H9 (cell line): ENCODE data around the gene PABPC3. TPM values are rescaled to one million over a fixed set of nuclear protein-coding genes. Genes with fewer than 3 reads are reported as not detected.
A peak's percentile ranks its signal among the peaks of the same experiment; 100 is the strongest.

Experiments used
- DNase-seq: peaks from one replicate; pipeline ENCODE4 v3.0.0-alpha.2; 2017
- H2AFZ ChIP-seq: one replicate; pipeline ENCODE4 v1.6.1; 2013; ENCODE audit warnings: mild to moderate bottlenecking, low read length, control low read depth, moderate library complexity
- H2AK5ac ChIP-seq: 2 replicates; pipeline ENCODE4 v1.6.1; 2013; ENCODE audit warnings: low read length, control low read depth, mixed read lengths; ENCODE audit not compliant: insufficient read length
- H2BK120ac ChIP-seq: one replicate; pipeline ENCODE4 v1.6.1; 2013; ENCODE audit warnings: low read depth, mild to moderate bottlenecking, low read length, control low read depth, inconsistent platforms; ENCODE audit not compliant: poor library complexity, severe bottlenecking
- H2BK12ac ChIP-seq: 2 replicates; pipeline ENCODE4 v1.6.1; 2013; ENCODE audit warnings: low read length, control low read depth, mixed read lengths, low read depth; ENCODE audit not compliant: insufficient read length
- H2BK15ac ChIP-seq: 2 replicates; pipeline ENCODE4 v1.6.1; 2013; ENCODE audit warnings: low read depth, low read length, control low read depth
- H2BK20ac ChIP-seq: one replicate; pipeline ENCODE4 v1.6.1; 2013; ENCODE audit warnings: low read depth, mild to moderate bottlenecking, low read length, control low read depth, inconsistent platforms; ENCODE audit not compliant: poor library complexity, severe bottlenecking
- H2BK5ac ChIP-seq: 2 replicates; pipeline ENCODE4 v1.6.1; 2013; ENCODE audit warnings: low read length, control low read depth, mixed read lengths; ENCODE audit not compliant: insufficient read length
- H3K14ac ChIP-seq: 2 replicates; pipeline ENCODE4 v1.6.1; 2013; ENCODE audit warnings: low read length, control low read depth; ENCODE audit not compliant: insufficient read depth
- H3K18ac ChIP-seq: 2 replicates; pipeline ENCODE4 v1.6.1; 2013; ENCODE audit warnings: low read depth, mild to moderate bottlenecking, mixed read lengths, low read length, control low read depth; ENCODE audit not compliant: insufficient read length
- H3K23ac ChIP-seq: 2 replicates; pipeline ENCODE4 v1.6.1; 2013; ENCODE audit warnings: low read length, control low read depth, mixed read lengths, low read depth; ENCODE audit not compliant: insufficient read length
- H3K23me2 ChIP-seq: 2 replicates; pipeline ENCODE4 v1.6.1; 2013; ENCODE audit warnings: low read depth, mild to moderate bottlenecking, mixed read lengths, low read length, control low read depth; ENCODE audit not compliant: insufficient read length, poor library complexity, severe bottlenecking
- H3K27ac ChIP-seq: 2 replicates; pipeline ENCODE4 v1.5.1; 2013; ENCODE audit warnings: low read length, control low read depth, mixed read lengths, low read depth; ENCODE audit not compliant: insufficient read length
- H3K27me3 ChIP-seq: 2 replicates; pipeline ENCODE4 v1.6.1; 2013; ENCODE audit warnings: low read length, control low read depth, inconsistent platforms; ENCODE audit not compliant: insufficient read depth
- H3K4ac ChIP-seq: 2 replicates; pipeline ENCODE4 v1.6.1; 2013; ENCODE audit warnings: low read depth, mild to moderate bottlenecking, control low read depth, inconsistent platforms, low read length, moderate library complexity
- H3K4me1 ChIP-seq: 2 replicates; pipeline ENCODE4 v1.6.1; 2013; ENCODE audit warnings: low read length, control low read depth, inconsistent platforms; ENCODE audit not compliant: insufficient read depth
- H3K4me2 ChIP-seq: 2 replicates; pipeline ENCODE4 v1.6.1; 2013; ENCODE audit warnings: low read length, control low read depth, mixed read lengths; ENCODE audit not compliant: insufficient read length, insufficient read depth
- H3K56ac ChIP-seq: 2 replicates; pipeline ENCODE4 v1.6.1; 2013; ENCODE audit warnings: low read depth, mild to moderate bottlenecking, mixed read lengths, low read length, control low read depth; ENCODE audit not compliant: insufficient read length
- H3K79me1 ChIP-seq: 2 replicates; pipeline ENCODE4 v1.6.1; 2013; ENCODE audit warnings: low read depth, mild to moderate bottlenecking, moderate library complexity, low read length, control low read depth, inconsistent platforms; ENCODE audit not compliant: insufficient read depth, poor library complexity, severe bottlenecking
- H3K79me2 ChIP-seq: 2 replicates; pipeline ENCODE4 v1.6.1; 2013; ENCODE audit warnings: low read length, control low read depth, inconsistent platforms; ENCODE audit not compliant: insufficient read depth
- H3K9ac ChIP-seq: 2 replicates; pipeline ENCODE4 v1.6.1; 2013; ENCODE audit warnings: low read length, control low read depth, mixed read lengths; ENCODE audit not compliant: insufficient read length; ENCODE audit errors: extremely low read depth
- H3K9me3 ChIP-seq: one replicate; pipeline ENCODE4 v1.6.1; 2013; ENCODE audit warnings: low read depth, low read length, inconsistent platforms; ENCODE audit not compliant: control insufficient read depth
- H3T11ph ChIP-seq: one replicate; pipeline ENCODE4 v1.6.1; 2013; ENCODE audit warnings: mild to moderate bottlenecking, low read length, control low read depth, inconsistent platforms
- H4K20me1 ChIP-seq: one replicate; pipeline ENCODE4 v1.6.1; 2013; ENCODE audit not compliant: control insufficient read depth, insufficient read length, insufficient read depth
- H4K5ac ChIP-seq: 2 replicates; pipeline ENCODE4 v1.6.1; 2013; ENCODE audit warnings: low read depth, mild to moderate bottlenecking, mixed read lengths, low read length, control low read depth; ENCODE audit not compliant: insufficient read length
- H4K8ac ChIP-seq: replicated peaks from 2 replicates; pipeline ENCODE4 v1.6.1; 2013; ENCODE audit warnings: low read length, control low read depth, mixed read lengths, low read depth; ENCODE audit not compliant: insufficient read length
- H4K91ac ChIP-seq: 2 replicates; pipeline ENCODE4 v1.6.1; 2013; ENCODE audit warnings: low read depth, mild to moderate bottlenecking, moderate library complexity, mixed read lengths, low read length, control low read depth; ENCODE audit not compliant: insufficient read length
- H3K27ac Mint-ChIP-seq, 3 experiments: 2 replicates in 2 of 3; 3 replicates in 1 of 3; pipeline ENCODE4 v1.8.0; 2020 to 2021; ENCODE audit warnings: mixed read lengths in 3 of 3, mild to moderate bottlenecking in 1 of 3, moderate library complexity in 1 of 3
- H3K27me3 Mint-ChIP-seq: 2 replicates; pipeline ENCODE4 v1.8.0; 2021; ENCODE audit warnings: low read depth, mild to moderate bottlenecking, moderate library complexity, mixed read lengths
- H3K36me3 Mint-ChIP-seq, 3 experiments: 2 replicates in 2 of 3; 3 replicates in 1 of 3; pipeline ENCODE4 v1.8.0; 2020 to 2021; ENCODE audit warnings: low read depth in 3 of 3, mixed read lengths in 3 of 3; ENCODE audit not compliant: insufficient read depth in 1 of 3
- H3K4me1 Mint-ChIP-seq, 2 experiments: 2 replicates each; pipeline ENCODE4 v1.8.0; 2020; ENCODE audit warnings: mixed read lengths in 2 of 2
- H3K4me3 Mint-ChIP-seq, 2 experiments: 2 replicates in 1 of 2; 3 replicates in 1 of 2; pipeline ENCODE4 v1.8.0; 2020 to 2021; ENCODE audit warnings: mild to moderate bottlenecking in 2 of 2, mixed read lengths in 2 of 2, moderate library complexity in 1 of 2
- H3K9me3 Mint-ChIP-seq, 2 experiments: 2 replicates in 1 of 2; 3 replicates in 1 of 2; pipeline ENCODE4 v1.8.0; 2020; ENCODE audit warnings: mild to moderate bottlenecking in 2 of 2, mixed read lengths in 2 of 2, moderate library complexity in 1 of 2
- WGBS: extraction: QIAGEN DNeasy Blood & Tissue Kit; methylation state at CpG from one replicate; pipeline ENCODE4 v1.1.7; 2013; ENCODE audit warnings: missing lambda C conversion rate, low lambda C conversion rate, mixed read lengths; ENCODE audit not compliant: insufficient read length; ENCODE audit errors: extremely low coverage; 5-methylcytosine and 5-hydroxymethylcytosine counted together
- total RNA-seq: library from RNA; stranded (reverse); gene quantifications from 2 replicates; pipeline ENCODE4 v1.2.1, GENCODE V29; 2021
- TF ChIP-seq, protein P1 (sequence below): fragments of 200-600 bp; sonication (generic); conservative IDR thresholded peaks from 3 replicates; pipeline ENCODE4 v1.8.0; 2021; ENCODE audit warnings: antibody characterized with exemption, mild to moderate bottlenecking

PABPC3 gene
- total RNA-seq, 1 experiment from 2014 or later = 0.31 TPM

DNA sequence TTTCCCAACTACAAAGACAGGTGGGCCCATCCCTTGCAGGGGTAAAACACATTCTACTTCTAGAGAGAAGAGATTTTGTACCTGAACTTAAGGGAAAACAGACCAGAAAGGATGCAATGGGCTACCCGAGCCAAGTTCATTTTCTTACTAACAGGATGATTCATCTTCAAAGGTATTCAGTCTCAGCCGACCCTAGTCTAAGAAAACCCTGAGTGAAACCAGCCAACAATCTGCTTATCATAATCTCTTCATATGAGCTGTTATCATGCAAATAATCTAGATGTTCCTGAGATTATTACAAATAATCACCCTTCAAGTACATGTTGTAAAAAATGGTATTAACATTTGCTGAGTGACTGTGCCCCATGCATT lies 15.6 kb downstream of the PABPC3 start:
- Histone ChIP-seq H3K27me3 (no peaks in the 10 kb centered on the region), H2BK120ac (no peak overlapping the region), H3K79me1 (no peaks in the 10 kb centered on the region), H2BK20ac (no peak overlapping the region), H4K8ac (no peak overlapping the region), H3K4me2 (no peak overlapping the region), H3K56ac (no peak overlapping the region), H3K23ac (no peak overlapping the region), H2BK12ac (no peak overlapping the region), H2AK5ac (no peak overlapping the region), H3T11ph (no peak overlapping the region), H3K9ac (no peak overlapping the region), H3K18ac (peak overlapping the region; percentile 14), H3K14ac (no peak overlapping the region), H2AFZ (no peak overlapping the region), H3K23me2 (no peaks in the 10 kb centered on the region), H3K27ac (no peak overlapping the region), H2BK15ac (no peak overlapping the region), H4K5ac (no peak overlapping the region), H3K79me2 (no peaks in the 10 kb centered on the region), H3K4me1 (no peaks in the 10 kb centered on the region; the same call in 1 of the 2 replicates), H2BK5ac (no peak overlapping the region), H3K4ac (no peak overlapping the region), H4K20me1 (no peaks in the 10 kb centered on the region), H3K9me3 (no peaks in the 10 kb centered on the region), H4K91ac (no peak overlapping the region)
- Mint-ChIP-seq H3K27me3 (no peaks in the 10 kb centered on the region; the same call in 1 of the 2 replicates), H3K4me1 (peaks cover 17 to 25% of the 10 kb centered on the region in 2 experiments), H3K36me3 (no peaks in the 10 kb centered on the region), H3K27ac (no peak overlapping the region), H3K9me3 (no peaks in the 10 kb centered on the region), H3K4me3 (no peak overlapping the region)
- no CpG with 5 or more reads among the region's 2 CpGs for WGBS
- TF ChIP-seq, protein P1, sequence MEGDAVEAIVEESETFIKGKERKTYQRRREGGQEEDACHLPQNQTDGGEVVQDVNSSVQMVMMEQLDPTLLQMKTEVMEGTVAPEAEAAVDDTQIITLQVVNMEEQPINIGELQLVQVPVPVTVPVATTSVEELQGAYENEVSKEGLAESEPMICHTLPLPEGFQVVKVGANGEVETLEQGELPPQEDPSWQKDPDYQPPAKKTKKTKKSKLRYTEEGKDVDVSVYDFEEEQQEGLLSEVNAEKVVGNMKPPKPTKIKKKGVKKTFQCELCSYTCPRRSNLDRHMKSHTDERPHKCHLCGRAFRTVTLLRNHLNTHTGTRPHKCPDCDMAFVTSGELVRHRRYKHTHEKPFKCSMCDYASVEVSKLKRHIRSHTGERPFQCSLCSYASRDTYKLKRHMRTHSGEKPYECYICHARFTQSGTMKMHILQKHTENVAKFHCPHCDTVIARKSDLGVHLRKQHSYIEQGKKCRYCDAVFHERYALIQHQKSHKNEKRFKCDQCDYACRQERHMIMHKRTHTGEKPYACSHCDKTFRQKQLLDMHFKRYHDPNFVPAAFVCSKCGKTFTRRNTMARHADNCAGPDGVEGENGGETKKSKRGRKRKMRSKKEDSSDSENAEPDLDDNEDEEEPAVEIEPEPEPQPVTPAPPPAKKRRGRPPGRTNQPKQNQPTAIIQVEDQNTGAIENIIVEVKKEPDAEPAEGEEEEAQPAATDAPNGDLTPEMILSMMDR = no peak
- DNase-seq = no peak
